Neural progenitor cell (in vitro differentiated cells): ENCODE measurements around the gene WWOX. TPM values are rescaled to one million over a fixed set of nuclear protein-coding genes. Genes with fewer than 3 reads are reported as not detected.

Source experiments
- DNase-seq: peaks from one replicate; pipeline ENCODE4 v3.0.0-alpha.2; 2016; ENCODE audit warnings: low spot score
- H2AFZ ChIP-seq: fragments of 200-600 bp; sonication (generic); replicated peaks from 2 replicates; pipeline ENCODE4 v1.6.1; 2016; ENCODE audit warnings: antibody characterized with exemption
- H3F3A ChIP-seq: fragments of 200-600 bp; sonication (generic); 2 replicates; pipeline ENCODE4 v1.6.1; 2016; ENCODE audit warnings: antibody characterized with exemption, low read depth
- H3K27ac ChIP-seq: fragments of 200-600 bp; sonication (generic); 2 replicates; pipeline ENCODE4 v1.5.1; 2016; ENCODE audit warnings: mild to moderate bottlenecking
- H3K27me3 ChIP-seq: fragments of 200-600 bp; sonication (generic); 2 replicates; pipeline ENCODE4 v1.6.1; 2016; ENCODE audit warnings: mild to moderate bottlenecking, moderate library complexity
- H3K36me3 ChIP-seq: fragments of 200-600 bp; sonication (generic); 2 replicates; pipeline ENCODE4 v1.5.1; 2016
- H3K4me1 ChIP-seq: fragments of 200-600 bp; sonication (generic); 2 replicates; pipeline ENCODE4 v1.6.1; 2016; ENCODE audit warnings: mixed run types
- H3K4me2 ChIP-seq: fragments of 200-600 bp; sonication (generic); 2 replicates; pipeline ENCODE4 v1.6.1; 2016
- H3K4me3 ChIP-seq: fragments of 200-600 bp; sonication (generic); 2 replicates; pipeline ENCODE4 v1.5.1; 2016
- H3K79me2 ChIP-seq: fragments of 200-600 bp; sonication (generic); 2 replicates; pipeline ENCODE4 v1.6.1; 2016; ENCODE audit warnings: low read depth
- H3K9ac ChIP-seq: fragments of 200-600 bp; sonication (generic); 2 replicates; pipeline ENCODE4 v1.6.1; 2016
- H3K9me3 ChIP-seq: fragments of 200-600 bp; sonication (generic); 2 replicates; pipeline ENCODE4 v1.5.1; 2016; ENCODE audit warnings: low read depth
- H4K20me1 ChIP-seq: fragments of 200-600 bp; sonication (generic); 2 replicates; pipeline ENCODE4 v1.6.1; 2016; ENCODE audit warnings: low read depth
- H3K27ac Mint-ChIP-seq: 3 replicates; pipeline ENCODE4 v1.8.0; 2021; ENCODE audit warnings: mixed read lengths
- H3K27me3 Mint-ChIP-seq: 2 replicates; pipeline ENCODE4 v1.8.0; 2022; ENCODE audit warnings: low read depth, mild to moderate bottlenecking, inconsistent platforms, moderate library complexity, mixed read lengths; ENCODE audit not compliant: insufficient read depth
- H3K36me3 Mint-ChIP-seq: 3 replicates; pipeline ENCODE4 v1.8.0; 2021; ENCODE audit warnings: mixed read lengths
- H3K4me1 Mint-ChIP-seq: 3 replicates; pipeline ENCODE4 v1.8.0; 2021; ENCODE audit warnings: mixed read lengths
- H3K4me3 Mint-ChIP-seq: 3 replicates; pipeline ENCODE4 v1.8.0; 2021; ENCODE audit warnings: mild to moderate bottlenecking, moderate library complexity, mixed read lengths
- H3K9me3 Mint-ChIP-seq: 3 replicates; pipeline ENCODE4 v1.8.0; 2020; ENCODE audit warnings: mixed read lengths
- EZH2 ChIP-seq: fragments of 200-600 bp; sonication (generic); IDR thresholded peaks from 2 replicates; pipeline ENCODE4 v1.6.1; 2017; ENCODE audit warnings: antibody characterized with exemption, mild to moderate bottlenecking, moderate library complexity
- EZH2phosphoT487 ChIP-seq: fragments of 200-600 bp; sonication (generic); IDR thresholded peaks from 2 replicates; pipeline ENCODE4 v1.6.1; 2017; ENCODE audit warnings: antibody characterized with exemption
- total RNA-seq: library from RNA; depleted of rRNA; stranded (reverse); fragments of >200 nt; gene quantifications from 2 replicates; pipeline ENCODE4 v1.2.3, GENCODE V29; 2015; ENCODE audit warnings: low replicate concordance
- TF ChIP-seq, protein P1 (sequence below): fragments of 200-600 bp; sonication (generic); IDR thresholded peaks from 2 replicates; pipeline ENCODE4 v1.5.1; 2017; ENCODE audit warnings: antibody characterized with exemption, mild to moderate bottlenecking

Gene WWOX
- total RNA-seq, 1 donor from 2014 or later = 63.7 TPM

DNA sequence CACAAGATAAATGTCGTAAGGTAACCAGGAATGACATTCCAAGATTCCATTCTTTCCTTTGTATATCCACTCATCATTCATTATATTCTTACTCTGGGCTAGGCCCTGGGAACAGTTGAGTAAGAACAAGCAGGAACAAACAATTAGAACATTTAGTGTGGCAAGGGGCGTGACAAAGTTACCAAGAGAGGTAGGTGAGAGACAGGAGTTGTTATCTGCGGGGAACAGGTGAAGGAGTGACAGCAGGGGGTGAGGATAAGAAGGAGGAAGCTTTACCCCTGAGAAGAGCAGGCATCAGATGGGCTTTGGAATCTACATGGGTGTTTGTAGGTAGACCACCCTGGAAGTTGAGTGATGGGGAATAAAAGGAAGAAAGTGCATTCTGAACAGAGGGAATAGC is 568.9 kb downstream of the WWOX start:
- Histone ChIP-seq H3K27ac (no peak overlapping the region), H3K36me3 (no peaks in the 10 kb centered on the region), H3K4me1 (peaks cover 26% of the 10 kb centered on the region), H4K20me1 (no peaks in the 10 kb centered on the region), H3K27me3 (no peaks in the 10 kb centered on the region), H3K9ac (no peak overlapping the region), H3F3A (no peaks in the 10 kb centered on the region), H3K9me3 (no peaks in the 10 kb centered on the region), H3K4me3 (no peak overlapping the region), H3K79me2 (no peaks in the 10 kb centered on the region), H2AFZ (no peak overlapping the region), H3K4me2 (no peak overlapping the region)
- TF ChIP-seq EZH2phosphoT487 = no peak
- no peak for TF ChIP-seq EZH2
- TF ChIP-seq, protein P1, sequence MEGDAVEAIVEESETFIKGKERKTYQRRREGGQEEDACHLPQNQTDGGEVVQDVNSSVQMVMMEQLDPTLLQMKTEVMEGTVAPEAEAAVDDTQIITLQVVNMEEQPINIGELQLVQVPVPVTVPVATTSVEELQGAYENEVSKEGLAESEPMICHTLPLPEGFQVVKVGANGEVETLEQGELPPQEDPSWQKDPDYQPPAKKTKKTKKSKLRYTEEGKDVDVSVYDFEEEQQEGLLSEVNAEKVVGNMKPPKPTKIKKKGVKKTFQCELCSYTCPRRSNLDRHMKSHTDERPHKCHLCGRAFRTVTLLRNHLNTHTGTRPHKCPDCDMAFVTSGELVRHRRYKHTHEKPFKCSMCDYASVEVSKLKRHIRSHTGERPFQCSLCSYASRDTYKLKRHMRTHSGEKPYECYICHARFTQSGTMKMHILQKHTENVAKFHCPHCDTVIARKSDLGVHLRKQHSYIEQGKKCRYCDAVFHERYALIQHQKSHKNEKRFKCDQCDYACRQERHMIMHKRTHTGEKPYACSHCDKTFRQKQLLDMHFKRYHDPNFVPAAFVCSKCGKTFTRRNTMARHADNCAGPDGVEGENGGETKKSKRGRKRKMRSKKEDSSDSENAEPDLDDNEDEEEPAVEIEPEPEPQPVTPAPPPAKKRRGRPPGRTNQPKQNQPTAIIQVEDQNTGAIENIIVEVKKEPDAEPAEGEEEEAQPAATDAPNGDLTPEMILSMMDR = no peak
- Mint-ChIP-seq H3K9me3 (peaks cover 5% of the 10 kb centered on the region), H3K27ac (no peak overlapping the region), H3K27me3 (peaks cover 3% of the 10 kb centered on the region), H3K4me3 (no peak overlapping the region), H3K4me1 (peaks cover 32% of the 10 kb centered on the region), H3K36me3 (no peaks in the 10 kb centered on the region)
- DNase-seq = no peak

DNA sequence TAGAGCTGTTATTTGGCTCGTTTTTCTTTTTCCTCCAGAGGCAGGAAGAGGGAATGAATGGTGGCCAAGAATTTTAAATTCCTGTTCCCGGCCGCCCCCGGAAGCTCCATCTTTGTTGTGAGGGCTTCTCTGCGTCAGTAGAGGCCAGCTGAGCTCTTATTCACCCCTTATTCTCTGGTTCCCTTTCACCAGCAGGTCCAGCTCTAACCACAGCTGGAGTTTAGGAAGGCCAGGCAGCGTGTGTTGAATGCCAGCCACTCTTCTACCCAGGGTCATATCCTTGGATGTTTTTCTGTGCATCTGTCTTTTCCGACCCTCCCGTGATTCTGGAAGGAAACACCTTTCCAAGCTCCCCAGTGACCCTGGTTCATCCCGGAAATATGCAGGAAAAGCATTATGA is 570.5 kb downstream of the WWOX start:
- H3K27ac ChIP-seq = no peak overlapping the region
- H3K9me3 ChIP-seq = no peaks in the 10 kb centered on the region
- H3K27me3 ChIP-seq = no peaks in the 10 kb centered on the region
- no peak overlapping the region for H3K4me3 ChIP-seq
- no peaks in the 10 kb centered on the region for H4K20me1 ChIP-seq
- Mint-ChIP-seq H3K27me3 (peaks cover 3% of the 10 kb centered on the region), H3K9me3 (peaks cover 2% of the 10 kb centered on the region), H3K4me3 (no peak overlapping the region), H3K27ac (peak overlapping the region; percentile 93), H3K36me3 (no peaks in the 10 kb centered on the region), H3K4me1 (peaks cover 25% of the 10 kb centered on the region)
- H3K79me2 ChIP-seq = no peaks in the 10 kb centered on the region
- H3K9ac ChIP-seq = no peak overlapping the region
- H3F3A ChIP-seq = no peaks in the 10 kb centered on the region
- TF ChIP-seq EZH2 = no peak
- TF ChIP-seq, protein P1 = no peak
- TF ChIP-seq EZH2phosphoT487 = no peak
- peaks cover 22% of the 10 kb centered on the region for H3K4me1 ChIP-seq
- peak overlapping the region; percentile 57 for H2AFZ ChIP-seq
- peak; percentile 9 for DNase-seq
- no peak overlapping the region for H3K4me2 ChIP-seq
- no peaks in the 10 kb centered on the region for H3K36me3 ChIP-seq

DNA sequence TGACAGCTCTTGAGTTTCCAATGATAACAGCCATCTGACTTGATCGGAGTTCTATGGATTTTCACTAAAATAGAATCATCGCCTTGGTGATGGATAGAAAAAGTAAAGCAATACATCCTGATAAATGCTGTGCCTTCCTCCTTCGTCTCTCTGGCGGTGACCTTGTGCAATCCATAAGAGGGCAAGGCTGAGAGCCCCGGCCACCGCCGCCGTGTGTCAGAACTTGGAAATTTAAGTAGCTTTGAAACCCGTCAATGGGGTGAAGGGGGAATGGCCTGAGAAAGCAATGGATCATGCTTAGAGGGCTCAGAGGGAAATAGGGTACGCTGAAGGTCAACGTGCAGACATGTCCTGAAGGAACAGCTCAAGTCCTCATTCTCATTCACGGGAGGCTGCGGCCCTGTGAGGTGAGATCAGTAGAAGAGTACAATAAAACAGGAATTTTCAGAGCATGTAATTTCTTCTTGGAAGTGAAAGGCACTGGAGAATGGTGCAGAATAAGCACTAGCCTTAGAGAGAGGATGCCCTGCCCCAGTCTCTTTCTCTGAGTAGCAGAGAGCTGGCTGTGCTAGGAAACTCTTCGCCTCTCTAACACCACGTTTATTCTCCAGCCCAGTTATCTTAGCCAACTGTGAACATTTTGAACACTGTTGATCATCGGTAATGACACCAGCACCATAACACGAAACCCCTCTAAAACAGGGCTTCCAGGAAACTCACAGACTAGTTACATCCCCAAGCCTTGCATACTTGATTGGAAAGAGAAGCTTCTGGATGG is 573.5 kb downstream of the WWOX start:
- H3K27me3 Mint-ChIP-seq = peaks cover 3% of the 10 kb centered on the region
- H3K36me3 ChIP-seq = no peaks in the 10 kb centered on the region
- no peaks in the 10 kb centered on the region for H3K79me2 ChIP-seq
- H3F3A ChIP-seq = no peaks in the 10 kb centered on the region
- no peak overlapping the region for H2AFZ ChIP-seq
- peaks cover 2% of the 10 kb centered on the region for H3K9me3 Mint-ChIP-seq
- no peak overlapping the region for H3K27ac Mint-ChIP-seq
- DNase-seq = no peak
- H4K20me1 ChIP-seq = no peaks in the 10 kb centered on the region
- peaks cover 21% of the 10 kb centered on the region for H3K4me1 ChIP-seq
- H3K27me3 ChIP-seq = no peaks in the 10 kb centered on the region
- no peak overlapping the region for H3K4me3 ChIP-seq
- H3K9ac ChIP-seq = no peak overlapping the region
- peaks cover 28% of the 10 kb centered on the region for H3K4me1 Mint-ChIP-seq
- no peak overlapping the region for H3K4me2 ChIP-seq
- no peak overlapping the region for H3K27ac ChIP-seq
- H3K4me3 Mint-ChIP-seq = no peak overlapping the region
- no peaks in the 10 kb centered on the region for H3K9me3 ChIP-seq
- no peaks in the 10 kb centered on the region for H3K36me3 Mint-ChIP-seq
- TF ChIP-seq EZH2phosphoT487 (no peak), EZH2 (no peak)
- TF ChIP-seq, protein P1 = no peak
